Stimulated activated CD4-positive, alpha-beta T cell treated with anti-CD3 and anti-CD28 coated beads, Interleukin-1b, Interleukin-23, amount 100 ng/mL, for 24 hours (primary cell): Measurements from ENCODE around the gene CTU2.

Source experiments
- DNase-seq, 4 experiments: peaks; one replicate each; pipeline ENCODE4 v3.0.0-alpha.2; 2020; ENCODE audit warnings: low read depth in 4 of 4, low spot score in 1 of 4

Gene CTU2

GRCh38 chr16:88726408-88726749 lies 20.1 kb downstream of the CTU2 start:
- DNase-seq: no peak

DNA sequence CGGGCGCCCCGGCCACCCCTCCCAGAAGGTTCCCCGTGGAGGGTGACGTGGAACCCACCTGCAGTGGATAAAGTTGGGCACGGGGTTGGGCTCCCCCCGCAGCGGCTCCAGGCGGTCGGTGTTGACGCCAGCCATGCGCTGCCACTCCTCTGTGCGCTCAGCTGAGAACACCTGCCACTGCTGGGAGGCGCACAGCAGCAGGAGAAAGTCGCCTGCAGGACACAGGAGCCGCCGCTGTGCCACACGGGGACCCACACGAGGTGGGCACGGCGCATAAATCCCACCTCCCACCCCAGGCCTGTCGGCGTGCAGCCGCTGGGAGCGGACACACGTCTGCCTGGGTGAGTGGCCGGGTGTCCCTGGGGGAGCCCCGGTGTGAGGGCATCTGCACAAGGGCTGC lies 20.7 kb downstream of the CTU2 start:
- DNase-seq: no peak

DNA sequence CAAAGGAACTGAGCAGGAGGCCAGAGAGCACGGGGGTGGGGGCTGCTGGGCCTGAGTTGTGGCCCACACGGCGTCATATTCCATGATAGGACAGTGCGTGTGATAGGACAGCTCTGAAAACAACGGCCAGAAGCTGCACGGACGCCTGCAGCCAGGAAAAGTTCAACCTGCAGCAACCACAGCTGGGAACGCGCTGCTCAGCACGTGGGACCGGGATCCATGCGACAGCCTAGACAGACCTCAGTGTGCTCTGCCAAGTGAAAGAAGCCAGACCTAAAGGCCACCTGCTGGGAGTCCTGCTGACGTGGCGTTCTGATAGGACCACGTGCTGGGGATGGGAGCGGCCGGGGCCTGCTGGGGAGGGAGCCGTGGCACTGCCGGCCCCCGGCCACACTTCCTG lies 21.6 kb downstream of the CTU2 start:
- DNase-seq: no peak

GRCh38 chr16:88730632-88731607 lies 24.6 kb downstream of the CTU2 start:
- no peak for DNase-seq

DNA sequence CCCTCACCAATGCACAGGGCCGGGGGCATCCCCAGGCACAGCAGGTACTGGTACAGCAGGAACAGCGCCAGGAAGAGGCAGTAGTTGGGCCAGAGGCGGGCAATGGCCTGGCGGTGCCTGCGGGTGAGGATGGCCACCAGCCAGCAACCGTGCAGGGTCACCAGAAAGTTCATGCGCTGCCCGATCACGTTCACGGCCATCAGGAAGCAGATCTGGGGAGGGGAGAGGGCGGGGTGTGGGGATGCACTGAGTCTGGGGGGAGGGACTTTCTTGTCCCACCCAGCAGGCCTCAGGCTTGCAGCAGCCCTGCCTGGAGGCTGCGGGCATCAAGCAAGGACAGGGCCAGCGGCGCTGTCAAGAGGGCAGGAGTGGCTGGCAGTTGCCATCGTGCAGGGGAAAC lies 25.4 kb downstream of the CTU2 start:
- no peak for DNase-seq

GRCh38 chr16:88732172-88732960 lies 26.1 kb downstream of the CTU2 start:
- DNase-seq: no peak

GRCh38 chr16:88732961-88733294 lies 26.6 kb downstream of the CTU2 start:
- no peak for DNase-seq

DNA sequence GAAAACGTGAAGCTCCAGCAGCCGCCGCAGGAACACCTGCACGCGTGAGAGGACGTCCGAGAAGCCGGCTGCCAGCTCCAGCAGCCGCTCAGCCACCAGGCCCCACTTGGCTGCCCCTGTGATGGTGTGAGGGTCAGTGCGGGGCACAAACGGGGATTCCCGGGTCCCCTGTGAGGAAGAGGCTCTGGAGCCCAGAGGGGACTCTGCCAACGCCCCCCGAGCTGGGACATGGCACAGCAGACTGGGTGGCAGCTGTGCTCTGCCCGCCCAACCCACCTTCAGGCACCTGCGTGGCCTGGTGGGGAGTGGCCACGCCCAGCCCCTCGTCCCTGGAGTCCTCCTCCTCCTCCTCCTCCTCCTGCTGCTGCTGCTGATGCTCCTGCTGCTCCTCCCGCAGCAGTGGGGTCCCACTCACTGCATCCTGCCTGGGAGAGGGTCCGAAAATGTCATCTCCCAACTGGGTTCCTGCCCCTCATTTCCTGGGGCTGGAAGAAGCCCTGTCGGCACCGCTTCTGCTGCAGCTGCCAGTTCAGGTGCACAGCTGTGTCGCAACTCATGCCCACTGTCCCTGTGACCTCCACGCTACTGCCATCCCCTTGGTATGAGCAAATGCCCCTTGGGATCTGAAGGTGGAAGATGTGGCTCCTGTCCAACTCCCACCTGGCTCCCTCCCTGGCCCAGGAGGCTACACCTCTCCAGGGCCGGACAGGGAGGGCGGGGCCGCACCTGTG lies 27.5 kb downstream of the CTU2 start:
- DNase-seq: no peak

GRCh38 chr16:88734361-88734728 lies 28.0 kb downstream of the CTU2 start:
- no peak for DNase-seq

DNA sequence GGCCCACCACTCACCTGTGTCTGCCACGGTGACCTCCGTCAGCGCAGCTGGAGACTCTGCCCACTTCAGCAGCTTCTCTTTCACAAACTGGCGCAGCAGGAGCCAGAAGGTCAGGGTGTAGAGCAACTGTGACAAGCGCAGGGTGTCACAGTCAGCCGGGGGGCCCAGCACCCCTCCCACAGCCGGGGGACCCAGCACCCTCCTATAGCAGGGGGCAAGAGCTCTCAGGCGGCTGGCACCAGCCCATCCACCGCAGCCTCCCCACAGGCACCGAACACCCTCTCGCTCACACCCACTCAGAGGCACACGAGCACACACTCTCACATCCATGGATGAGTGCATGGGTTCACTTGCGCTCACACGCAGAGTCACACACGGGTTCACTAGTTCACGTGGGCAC lies 28.8 kb downstream of the CTU2 start:
- DNase-seq: no peak

DNA sequence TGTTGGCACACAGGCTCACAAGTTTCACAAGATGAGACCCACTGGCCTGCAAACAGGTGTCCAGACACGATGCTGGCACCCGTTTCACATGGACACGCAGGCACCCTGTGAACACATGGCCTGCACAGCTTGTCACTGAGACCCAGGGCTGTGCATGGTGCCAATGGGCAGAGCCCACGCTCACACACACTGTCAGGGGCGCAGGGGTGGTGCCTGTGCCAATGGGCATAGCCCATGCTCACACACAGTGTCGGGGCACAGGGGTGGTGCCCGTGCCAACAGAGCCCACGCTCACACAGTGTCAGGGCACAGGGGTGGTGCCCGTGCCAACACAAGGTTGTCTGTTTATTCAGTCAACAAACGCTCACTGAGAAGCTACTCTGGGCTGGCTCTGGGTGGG lies 29.3 kb downstream of the CTU2 start:
- no peak for DNase-seq

DNA sequence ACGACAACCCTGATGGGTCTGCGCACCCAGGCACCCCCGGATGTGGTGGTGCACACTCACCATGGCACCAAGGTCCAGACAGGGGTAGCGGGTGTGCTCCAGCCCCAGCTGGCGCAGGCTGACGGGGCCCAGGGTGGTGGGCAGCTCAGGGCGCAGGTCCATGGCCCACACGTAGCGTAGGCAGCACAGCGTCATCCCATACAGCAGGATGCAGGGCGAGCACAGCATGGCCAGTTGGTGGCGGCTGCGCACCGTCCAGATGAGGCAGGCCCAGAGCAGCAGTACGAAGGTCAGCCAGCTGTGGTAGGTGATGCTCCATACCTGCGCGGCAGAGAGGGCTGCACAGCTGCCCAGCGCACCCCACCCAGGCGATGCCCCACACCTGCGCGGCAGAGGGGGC lies 29.8 kb downstream of the CTU2 start:
- DNase-seq: no peak

- no peak for DNase-seq
Measured at GRCh38 chr16:88736496-88736895, 30.2 kb downstream of the CTU2 start.

DNA sequence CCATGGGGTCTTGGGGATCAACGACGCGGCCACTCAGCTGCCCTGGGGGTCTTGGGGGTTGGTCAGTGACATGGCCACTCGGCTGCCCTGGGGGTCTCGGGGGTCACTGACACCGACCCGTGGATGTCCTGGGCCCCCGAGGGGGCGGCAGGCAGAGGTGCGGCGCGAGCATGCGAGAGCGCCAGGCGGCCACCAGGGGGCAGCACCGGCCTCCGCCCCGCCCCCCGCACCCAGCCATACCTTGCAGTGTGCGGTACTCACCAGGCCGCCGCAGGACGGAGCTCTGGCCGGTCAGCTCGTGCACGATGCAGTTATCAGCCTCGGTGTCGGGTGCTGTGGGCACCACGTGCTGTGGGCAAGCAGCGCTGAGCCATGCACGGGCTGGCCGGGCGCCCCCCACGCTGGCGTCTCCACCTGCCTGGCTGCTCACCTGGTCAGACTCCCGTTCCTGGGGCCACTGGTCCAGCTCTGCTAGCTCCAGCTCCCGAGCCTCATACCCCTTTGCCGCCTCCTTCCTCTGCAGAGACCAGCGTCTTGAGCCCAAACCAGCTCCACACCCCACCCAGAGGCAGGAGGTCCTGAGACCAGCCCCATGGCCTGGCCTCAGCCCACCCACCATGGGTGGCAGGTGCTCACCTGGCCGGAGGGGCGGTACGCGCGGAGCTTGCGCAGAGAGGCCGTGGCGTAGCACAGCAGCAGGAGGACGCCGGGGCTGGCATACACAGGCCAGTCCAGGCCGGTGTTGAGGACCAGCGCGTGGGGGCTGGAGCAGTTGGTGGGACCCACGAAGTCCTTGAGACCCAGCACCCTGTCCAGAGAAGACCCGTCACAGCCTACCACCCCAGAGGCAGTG lies 31.2 kb downstream of the CTU2 start:
- peak in 3 of 4 experiments; percentile 40 to 65 (median 55) for DNase-seq

- DNase-seq: no peak
Measured at GRCh38 chr16:88738151-88739084, 32.1 kb downstream of the CTU2 start.

DNA sequence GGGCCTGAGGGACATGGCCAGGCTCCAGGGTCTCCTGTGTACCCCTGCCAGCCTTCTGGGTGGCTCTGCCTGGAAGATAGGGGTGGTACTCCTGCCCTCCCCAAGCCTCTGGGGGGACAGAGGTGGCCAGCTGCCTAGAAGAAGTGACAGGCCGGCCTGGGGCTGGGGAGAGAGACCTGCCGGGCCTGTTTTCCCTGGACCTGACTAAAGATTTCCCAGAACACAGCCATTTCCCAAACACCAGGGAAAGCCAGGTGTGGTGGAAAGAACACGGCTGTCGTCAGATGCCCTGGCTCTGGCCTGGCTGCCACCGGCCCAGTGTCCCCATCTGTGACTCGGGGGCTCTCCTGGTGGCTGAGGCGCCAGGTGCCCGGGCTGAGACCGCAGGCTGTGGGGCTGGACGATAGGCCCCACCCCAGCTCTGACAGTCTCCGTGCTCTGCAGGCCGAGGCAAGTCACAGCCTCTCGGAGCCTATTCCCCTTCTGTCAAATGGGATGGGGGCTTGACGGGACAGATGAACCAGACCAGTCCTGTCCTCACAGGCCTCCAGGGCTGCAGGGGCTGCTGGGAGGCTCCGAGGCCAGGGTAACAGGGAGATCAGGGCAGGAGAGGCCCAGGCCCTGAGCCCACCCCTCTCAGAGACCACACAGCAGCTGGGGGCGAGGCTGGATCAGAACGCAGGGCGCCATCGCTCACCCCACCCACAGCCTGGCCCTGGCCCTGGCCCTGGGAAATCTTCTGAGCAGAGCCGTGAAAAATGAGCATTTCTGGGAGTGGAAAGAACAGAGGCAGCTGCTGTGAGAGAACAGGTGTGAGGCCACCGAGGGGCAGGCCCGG lies 33.1 kb downstream of the CTU2 start:
- DNase-seq: no peak

GRCh38 chr16:88739977-88740726 lies 33.8 kb downstream of the CTU2 start:
- DNase-seq: no peak

DNA sequence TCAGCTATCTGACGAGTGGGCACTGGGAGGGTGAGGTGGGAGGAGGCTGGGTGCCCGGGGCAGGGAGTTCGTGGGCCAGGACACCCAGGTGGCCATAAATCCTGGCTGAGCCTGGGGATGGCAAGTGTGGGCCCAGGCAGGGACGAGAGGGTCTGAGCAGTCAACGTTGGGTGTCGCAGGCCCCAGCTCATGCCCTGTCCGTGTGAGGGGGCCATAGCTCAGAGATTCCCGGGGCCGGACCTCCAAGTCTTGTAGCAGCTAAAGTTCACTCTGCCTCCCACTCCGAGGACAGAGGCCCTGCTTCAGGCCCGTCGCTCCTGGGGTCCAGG lies 34.4 kb downstream of the CTU2 start:
- no peak for DNase-seq
